Thyroid gland (tissue), 4 donors: ENCODE results near the gene CTNNBL1.

Experiments
- CTCF ChIP-seq, 6 experiments: fragments of 200-600 bp in 3 of 6; fragments of 450-650 bp in 3 of 6; sonication (generic) in 3 of 6; IDR thresholded peaks; one replicate each; pipeline ENCODE4 v1.5.1; 2016 to 2019; ENCODE audit warnings: antibody characterized with exemption in 6 of 6, mild to moderate bottlenecking in 2 of 6, inconsistent platforms in 1 of 6, moderate library complexity in 1 of 6
- POLR2A ChIP-seq, 2 donors: fragments of 450-650 bp; IDR thresholded peaks; one replicate each; pipeline ENCODE4 v1.6.1; 2017; ENCODE audit warnings: antibody characterized with exemption in 2 of 2, mild to moderate bottlenecking in 2 of 2, moderate library complexity in 1 of 2

DNA sequence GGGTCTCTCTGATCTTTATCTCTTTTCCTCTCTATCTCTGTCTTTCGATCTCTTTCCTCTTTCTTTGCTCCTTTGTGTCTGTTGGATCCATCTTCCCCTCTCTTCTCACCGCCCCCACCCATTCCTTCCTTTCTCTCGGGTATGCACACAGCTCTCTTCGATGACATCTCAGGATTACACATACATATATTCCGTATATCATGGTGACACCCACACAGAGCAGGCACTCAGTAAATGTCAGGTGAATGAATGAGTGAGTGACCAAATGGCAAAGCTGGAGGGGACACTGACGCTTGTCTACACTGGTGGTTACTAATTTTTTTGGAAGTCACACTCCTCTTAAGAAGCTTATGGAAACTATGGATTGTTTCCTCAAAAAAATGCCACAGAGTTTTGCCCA, 219.0 kb downstream of the CTNNBL1 start:
- TF ChIP-seq POLR2A (IDR thresholded peaks at IDR 0.05) (no peak), CTCF (IDR thresholded peaks at IDR 0.05) (no peak)
